ENCODE results near the gene PCK2.

The PCK2 gene

DNA sequence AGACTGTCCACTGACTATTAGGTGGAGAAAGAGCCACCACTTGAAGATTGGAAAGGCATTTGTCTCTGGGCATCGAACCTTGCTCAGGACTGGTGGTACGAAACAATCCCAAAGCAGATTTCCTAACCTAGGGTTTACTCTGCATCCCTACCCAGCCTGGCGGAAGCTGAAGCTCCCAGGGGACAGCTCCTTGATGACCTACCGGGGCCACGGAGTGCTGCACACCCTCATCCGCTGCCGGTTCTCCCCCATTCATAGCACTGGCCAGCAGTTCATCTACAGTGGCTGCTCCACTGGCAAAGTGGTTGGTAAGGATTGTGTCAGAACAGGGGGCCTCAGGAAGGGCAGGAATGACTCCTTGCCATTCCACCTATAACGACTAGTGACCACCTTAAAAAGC, 27.1 kb downstream of the PCK2 start:
- no peak for DNase-seq

DNA sequence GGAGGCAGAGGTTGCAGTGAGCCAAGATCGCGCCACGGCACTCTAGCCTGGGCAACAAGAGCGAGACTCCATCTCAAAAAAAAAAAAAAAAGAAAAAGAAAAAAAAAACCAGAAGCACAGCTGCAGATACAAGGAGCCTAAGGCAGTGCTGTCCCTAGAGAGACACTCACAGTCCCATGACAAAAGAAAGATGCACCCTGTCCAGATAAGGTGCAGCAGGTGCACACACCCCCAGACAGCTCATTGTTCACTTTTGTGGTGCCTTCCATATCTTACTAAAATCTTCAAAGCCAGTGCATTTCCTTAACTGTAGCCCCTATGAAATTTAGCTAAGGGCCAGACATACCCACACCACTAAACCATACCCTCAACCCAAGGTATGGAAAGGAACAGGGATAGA, 28.3 kb downstream of the PCK2 start:
- DNase-seq = no peak

DNA sequence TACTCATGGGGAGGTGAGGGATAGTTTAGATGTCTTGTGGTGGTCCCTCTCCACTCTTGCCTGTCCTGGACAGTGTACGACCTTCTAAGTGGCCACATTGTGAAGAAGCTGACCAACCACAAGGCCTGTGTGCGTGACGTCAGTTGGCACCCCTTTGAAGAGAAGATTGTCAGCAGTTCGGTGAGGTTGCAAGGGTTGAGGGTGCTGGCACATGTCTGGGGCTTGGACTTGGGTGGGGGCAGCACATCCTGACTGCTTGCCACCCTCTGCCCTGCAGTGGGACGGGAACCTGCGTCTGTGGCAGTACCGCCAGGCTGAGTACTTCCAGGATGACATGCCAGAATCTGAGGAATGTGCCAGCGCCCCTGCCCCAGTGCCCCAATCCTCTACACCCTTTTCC, 28.8 kb downstream of the PCK2 start:
- DNase-seq = no peak

DNA sequence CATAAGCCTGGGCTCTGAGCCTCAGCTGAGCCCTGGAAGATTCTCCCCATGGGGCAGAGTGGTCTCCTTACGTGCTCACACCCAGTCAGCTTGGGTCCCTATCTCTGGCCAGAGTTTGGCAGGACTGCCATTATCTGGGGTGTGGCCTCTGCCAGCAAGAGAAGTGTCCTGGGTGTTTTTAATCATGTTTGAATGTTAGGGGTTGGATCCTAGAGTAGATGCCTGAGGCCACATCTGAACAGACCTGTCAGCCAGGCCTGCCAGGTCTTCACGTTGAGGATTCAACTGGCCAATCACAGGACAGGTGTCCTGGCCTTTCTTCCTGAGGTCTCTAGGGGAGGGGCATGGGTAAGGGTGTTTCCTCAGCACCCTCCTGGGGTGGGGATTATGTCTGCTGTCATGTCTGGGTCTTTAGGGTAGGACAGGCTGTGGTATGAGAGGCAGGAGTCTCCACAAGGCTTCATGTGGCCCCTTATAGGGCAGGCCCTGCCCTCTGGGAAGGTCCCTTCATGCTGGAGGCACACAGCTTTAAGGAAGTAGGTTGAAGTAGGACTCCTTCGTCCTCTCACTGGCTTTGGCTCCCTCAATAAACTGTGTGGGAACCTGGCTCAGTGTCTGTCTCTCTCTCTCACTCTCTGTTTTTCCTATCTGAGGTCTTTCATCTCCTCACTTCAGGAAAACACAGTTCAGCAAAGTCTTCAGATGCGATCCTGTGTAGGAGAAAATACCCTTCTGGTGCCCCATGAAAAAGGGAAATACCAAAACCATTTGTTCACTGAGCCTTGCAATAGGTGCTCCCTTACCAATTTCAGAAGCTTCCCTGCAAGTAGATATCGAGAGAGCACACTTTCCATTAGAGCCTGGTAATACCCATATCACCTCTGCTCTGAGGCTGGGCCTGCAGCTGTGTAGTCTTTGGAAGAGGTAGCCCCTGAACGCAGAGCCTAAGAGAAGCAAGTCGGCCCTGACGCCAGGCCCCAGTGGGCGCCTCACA, 29.6 kb downstream of the PCK2 start:
- DNase-seq = no peak

DNA sequence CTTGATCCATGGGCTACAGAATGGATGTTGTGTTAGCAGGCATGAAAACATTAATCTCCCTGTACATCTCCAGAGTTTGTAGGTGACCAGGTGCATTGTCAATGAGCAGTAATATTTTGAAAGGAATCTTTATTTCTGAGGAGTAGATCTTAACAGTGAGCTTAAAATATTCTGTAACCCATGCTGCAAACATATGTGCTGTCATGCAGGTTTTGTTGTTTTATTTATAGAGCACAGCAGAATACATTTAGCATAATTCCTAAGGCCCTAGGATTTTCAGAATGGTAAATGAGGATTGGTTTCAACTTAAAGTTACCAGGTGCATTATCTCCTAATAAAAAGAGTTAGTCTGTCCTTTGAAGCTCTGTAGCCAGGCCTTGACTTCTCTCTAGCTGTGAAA, 32.8 kb downstream of the PCK2 start:
- no peak for DNase-seq

DNA sequence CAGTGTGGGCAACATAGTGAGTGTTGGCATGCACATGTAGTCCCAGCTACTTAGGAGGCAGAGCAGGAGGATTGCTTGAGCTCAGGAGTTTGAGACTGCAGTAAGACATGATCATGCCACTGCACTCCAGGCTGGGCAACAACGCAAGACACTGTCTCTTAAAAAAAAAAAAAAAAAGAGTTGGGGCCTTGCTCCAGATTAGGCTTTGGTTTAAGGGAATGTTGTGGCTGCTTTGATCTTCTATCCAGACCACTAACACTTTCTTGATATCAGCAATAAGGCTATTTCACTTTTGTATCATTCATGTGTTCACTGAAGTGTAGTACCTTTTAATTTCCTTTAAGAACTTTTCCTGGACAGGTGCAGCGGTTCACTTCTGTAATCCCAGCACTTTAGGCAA, 33.6 kb downstream of the PCK2 start:
- no peak for DNase-seq

DNA sequence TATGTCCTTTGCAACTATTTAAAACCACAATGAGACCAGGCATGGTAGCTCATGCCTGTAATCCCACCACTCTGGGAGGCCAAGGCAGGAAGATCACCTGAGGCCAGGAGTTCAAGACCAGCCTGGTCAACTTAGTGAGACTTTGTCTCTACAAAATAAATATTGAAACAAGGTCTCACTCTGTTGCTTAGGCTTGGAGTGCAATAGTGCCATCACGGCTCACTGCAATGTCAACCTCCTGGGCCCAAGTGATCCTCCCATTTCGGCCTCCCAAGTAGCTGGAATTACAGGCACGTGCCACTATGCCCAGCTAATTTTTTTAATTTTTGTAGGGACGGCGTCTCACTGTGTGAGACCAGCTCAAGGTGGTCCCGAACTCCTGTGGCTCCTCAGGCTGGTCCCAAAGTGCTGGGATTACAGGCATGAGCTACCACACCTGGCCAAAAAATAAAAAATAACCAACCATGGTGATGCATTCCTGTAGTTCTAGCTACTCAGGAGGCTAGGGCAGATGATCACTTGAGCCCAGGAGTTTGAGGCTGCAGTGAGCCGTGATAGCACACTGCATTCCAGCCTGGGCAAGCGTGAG, 35.4 kb downstream of the PCK2 start:
- DNase-seq = no peak

DNA sequence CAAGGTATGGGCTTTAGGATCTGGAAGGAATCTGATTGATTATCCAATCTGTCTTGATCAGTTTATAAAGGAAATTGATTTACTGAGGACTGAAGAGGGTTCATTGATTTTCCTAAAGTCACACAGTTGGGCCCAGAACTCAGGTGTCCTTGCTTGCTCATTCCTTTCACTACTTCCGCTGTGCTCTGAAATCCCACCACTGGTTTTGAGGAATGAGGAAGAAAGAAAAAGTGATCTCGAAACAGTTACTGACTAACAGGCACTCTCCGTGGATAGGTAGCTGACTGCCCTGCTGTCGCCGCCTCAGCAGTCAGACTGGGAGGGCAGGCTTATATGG, 36.2 kb downstream of the PCK2 start, which contains the start of gene FITM1:
TSS of gene FITM1 (plus strand) at position 280 of the 337 bp plus-strand sequence. CDS start 905 bp downstream, outside the sequence.
- no peak for DNase-seq

DNA sequence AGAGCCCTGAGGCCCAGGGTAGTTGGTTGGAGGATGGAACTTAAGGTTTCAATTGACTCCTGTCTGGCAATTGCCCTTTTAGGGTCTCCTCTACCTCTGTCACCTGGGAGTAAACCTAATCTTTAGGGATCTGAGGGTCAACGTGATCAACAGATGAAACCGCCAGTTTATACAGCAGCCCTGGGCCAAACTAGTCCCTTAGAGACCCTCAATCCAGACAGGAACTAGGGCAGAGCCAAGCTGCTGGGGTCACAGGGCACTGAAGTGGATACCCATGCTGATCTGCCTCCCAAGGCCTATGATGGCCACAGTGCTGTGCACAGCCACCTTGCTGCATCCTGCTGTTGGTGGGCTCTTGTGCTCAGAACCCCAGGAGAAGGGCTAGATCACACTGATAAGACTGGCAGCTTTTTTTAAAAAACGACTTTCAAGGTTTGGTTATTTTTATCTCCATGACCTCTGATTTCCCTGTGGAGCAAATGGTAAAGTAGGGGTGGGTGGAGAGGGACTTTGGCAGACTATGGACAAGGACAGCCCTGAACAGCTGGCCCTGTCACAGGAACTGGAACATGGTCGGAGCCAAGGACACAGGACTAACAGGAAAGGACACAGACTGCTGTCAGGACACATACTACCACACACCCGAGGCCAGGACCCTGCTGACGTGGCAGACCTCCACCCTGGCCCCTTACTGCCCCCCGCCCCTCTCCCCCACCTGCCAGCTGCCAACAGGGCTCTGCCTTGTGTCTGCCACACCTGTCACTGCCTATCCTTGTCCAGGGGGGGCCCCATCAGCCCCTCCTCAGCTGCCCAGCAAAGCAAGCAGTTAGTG, 36.8 kb downstream of the PCK2 start:
- DNase-seq = no peak

DNA sequence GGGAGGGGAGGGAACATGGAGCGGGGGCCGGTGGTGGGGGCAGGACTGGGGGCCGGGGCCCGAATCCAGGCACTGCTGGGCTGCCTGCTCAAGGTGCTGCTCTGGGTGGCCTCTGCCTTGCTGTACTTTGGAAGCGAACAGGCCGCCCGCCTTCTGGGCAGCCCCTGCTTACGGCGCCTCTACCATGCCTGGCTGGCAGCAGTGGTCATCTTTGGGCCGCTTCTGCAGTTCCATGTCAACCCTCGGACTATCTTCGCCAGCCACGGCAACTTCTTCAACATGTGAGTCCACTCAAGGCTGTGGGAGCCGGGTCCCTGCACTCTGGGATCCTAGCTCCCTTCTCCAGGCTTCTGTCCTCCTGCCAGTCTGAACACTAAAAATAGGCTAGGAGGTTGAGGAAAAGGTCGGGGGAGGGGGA, 37.4 kb downstream of the PCK2 start:
- no peak for DNase-seq

DNA sequence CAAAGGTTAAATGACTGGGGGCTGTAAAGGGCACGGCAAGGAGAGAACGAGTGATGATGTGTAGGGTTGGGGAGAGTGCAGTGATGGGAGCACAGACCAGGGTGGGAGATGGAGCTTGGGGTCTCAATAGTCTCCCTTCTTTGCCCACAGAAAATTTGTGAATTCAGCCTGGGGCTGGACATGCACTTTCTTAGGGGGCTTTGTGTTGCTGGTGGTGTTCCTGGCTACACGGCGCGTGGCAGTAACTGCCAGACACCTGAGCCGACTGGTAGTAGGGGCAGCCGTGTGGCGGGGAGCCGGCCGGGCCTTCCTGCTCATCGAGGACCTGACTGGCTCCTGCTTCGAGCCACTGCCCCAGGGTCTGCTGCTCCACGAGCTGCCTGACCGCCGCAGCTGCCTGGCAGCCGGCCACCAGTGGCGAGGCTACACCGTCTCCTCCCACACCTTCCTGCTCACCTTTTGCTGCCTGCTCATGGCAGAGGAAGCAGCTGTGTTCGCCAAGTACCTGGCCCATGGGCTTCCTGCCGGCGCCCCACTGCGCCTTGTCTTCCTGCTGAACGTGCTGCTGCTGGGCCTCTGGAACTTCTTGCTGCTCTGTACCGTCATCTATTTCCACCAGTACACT, 38.1 kb downstream of the PCK2 start:
- DNase-seq = peak in 1 of 2 donors; percentile 27

DNA sequence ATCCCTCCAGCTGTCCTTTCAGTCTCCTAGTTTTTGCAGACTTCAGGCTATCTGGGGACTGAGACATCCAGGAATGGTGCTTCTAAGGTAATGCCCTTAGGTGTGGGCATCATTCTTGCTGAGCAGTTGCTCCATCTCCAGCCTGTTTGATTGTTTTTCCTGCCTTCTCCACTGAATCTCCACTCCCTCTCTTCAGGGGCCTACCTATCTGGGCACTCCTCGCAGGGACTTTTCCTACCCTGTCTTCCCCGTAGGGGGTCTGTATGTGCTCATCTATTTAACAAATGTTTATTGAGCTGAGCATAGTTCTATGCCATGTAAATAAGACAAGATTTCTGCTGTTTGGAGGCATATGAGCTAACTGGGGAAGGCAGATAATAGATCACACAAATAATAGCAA, 38.9 kb downstream of the PCK2 start:
- no peak for DNase-seq

DNA sequence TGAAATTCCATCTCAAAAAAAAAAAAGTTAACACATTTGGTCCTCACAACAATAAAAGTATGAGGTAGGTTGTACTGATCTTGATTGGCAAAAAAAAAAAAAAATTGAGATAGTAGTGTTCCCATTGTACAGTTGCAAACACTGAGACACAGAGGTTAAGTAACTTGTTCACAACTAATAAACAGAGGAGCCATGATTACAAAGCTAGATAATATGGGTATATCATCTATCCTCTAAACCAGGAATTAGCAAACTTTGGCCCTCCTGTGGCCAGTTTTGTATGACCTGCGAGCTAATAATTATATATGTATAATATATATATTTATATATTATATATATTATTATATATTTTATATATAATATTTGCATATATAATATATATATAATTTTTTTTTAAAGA, 39.6 kb downstream of the PCK2 start:
- no peak for DNase-seq

DNA sequence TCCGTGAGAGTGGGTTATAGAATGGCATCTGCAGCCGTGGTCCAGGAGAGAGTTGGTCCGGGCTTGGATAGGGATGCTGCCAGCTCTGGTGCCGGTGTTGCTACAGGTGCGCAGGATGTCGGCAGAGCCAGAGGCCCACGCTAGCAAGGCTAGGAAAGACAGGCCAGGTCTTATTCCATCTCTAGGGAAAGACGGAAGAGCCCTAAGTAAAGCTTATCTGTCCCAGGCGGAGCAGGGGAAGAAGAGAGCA, 41.4 kb downstream of the PCK2 start:
- no peak for DNase-seq

DNA sequence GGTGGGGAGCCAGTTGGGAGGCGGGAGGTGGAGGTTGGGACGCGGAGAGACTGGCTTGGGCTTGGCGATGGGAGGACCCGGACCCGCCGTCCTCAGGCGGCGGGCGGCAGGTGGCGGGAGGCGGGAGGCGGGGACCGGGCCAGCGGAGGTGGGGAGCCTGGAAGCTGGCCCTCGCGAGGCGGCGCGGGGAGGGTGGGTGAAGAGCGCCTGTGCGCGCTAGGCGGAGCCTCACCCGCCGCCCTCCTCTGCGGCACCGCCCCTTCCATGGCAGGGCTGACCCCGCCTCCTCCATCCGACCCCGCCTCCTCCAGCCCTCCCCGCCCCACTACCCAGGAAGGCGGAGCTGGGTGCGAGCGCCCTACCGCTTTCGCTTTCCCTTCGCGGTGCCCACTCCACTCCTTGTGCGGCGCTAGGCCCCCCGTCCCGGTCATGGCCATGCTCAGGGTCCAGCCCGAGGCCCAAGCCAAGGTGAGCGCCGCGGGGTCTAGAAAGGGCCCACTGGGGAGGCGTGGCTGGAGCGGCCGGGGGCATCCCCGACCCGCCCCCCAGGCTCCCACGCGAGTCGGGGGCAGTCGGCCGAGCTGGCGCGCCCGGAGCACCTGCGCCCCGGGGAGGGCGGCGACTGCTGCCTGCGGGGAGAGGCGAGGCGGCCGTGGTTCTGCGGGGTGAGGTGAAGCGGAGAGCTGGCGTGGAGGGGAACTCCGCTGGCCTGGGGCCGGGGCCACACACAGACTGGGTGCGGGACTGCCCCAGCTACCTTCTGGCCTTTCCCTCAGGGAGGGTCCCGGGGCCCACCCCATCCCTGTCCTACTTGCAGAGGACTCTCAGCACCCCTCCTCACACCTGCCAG, 41.9 kb downstream of the PCK2 start, which contains the start of gene PSME1:
TSS of gene PSME1 (plus strand) at position 361 of the 850 bp plus-strand sequence. CDS start at position 430, 69 bp downstream.
- DNase-seq = peak; percentile 94 to 95

DNA sequence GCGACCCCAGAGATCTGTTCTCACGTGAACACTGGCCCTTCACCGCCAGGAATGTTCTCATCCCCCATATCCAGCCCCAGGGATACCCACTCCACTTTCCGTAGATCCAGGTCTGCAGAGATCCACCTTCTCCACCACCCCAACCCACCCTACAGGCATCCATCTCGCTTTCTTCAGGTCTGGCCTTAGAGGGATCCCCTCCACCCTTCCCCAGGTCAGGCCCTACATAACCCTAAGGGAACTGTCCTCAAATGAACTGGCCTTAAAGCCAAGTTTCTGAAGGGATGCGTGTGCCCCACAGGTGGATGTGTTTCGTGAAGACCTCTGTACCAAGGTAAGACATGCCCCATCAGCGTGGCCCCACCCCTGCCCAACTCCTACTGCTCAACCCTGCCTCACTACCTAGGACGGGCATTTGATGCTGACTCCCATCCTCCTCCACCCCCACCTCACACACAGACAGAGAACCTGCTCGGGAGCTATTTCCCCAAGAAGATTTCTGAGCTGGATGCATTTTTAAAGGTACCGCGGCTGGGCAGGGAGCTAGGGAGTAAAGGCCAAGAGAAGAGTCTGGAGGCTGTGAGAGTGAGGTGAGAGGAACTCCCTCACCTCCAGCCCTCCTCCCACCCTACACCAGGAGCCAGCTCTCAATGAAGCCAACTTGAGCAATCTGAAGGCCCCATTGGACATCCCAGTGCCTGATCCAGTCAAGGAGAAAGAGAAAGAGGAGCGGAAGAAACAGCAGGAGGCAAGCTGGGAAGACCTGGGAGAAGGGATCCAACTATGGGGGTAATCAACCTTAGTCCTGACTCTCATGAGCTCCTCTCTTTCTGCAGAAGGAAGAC, 42.8 kb downstream of the PCK2 start:
- DNase-seq = peak in 1 of 2 donors; percentile 34

DNA sequence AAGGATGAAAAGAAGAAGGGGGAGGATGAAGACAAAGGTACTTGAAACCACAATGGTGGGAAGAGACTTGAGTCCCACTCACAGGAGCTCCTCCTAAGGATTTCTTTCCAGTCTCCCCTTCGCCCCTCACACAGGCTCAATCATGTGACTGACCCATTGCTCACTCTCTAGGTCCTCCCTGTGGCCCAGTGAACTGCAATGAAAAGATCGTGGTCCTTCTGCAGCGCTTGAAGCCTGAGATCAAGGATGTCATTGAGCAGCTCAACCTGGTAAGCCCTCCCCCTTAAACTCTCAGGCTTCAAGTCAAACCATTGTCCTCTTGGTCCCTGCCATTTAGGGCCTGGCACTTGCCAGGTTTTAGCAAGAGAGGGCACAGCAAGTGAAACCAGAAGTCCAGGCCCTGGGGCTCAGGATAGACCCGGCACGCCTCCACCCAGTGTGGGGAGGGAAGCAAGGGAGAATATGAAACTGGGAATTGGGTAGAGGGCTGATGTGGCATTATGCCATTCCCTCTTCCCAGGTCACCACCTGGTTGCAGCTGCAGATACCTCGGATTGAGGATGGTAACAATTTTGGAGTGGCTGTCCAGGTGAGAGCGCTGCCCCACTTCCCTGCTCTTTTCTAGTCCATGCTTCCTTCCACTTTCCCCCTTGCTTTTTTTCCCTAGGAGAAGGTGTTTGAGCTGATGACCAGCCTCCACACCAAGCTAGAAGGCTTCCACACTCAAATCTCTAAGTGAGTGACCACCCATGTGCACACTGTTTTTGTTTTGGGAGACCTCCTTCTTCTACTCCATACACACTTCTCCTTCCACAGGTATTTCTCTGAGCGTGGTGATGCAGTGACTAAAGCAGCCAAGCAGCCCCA, 43.7 kb downstream of the PCK2 start:
- no peak for DNase-seq

DNA sequence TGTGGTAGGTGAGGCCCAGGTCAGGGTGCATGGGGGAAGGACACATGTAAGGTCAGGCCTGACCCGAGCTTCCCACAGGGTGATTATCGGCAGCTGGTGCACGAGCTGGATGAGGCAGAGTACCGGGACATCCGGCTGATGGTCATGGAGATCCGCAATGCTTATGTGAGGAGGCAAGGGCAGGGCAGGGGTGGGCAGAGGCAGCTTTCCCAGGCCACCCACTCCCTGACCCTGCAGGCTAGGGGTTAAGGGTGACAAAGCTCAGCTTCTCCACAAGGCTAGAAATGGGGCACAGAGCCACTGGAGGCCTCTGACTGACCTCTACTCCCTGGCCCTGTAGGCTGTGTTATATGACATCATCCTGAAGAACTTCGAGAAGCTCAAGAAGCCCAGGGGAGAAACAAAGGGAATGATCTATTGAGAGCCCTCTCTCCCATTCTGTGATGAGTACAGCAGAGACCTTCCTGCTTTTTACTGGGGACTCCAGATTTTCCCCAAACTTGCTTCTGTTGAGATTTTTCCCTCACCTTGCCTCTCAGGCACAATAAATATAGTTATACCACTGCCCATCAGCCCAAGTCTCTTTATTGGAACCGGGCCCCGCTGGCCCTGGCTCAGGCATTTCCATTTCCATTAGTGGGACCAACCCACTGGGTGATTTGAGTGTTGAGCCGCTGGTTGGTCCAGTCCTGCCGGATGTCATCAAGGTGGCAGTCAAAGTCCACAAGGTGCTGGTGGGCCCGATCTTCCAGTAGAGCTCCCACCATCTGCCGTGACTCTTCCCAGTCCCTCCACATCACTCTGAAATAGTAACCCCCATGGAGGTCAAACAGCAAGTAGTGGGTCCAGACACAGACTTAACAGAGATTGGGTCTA, 44.5 kb downstream of the PCK2 start:
- DNase-seq = no peak

Measured in stimulated activated CD4-positive, alpha-beta T cell treated with anti-CD3 and anti-CD28 coated beads, Interleukin-2, amount 100 ng/mL, for 24 hours (primary cell).